Measurements from ENCODE around the gene XRCC4.
"Not testable (repeated sequence)": the region's sequence is repeated elsewhere in the genome, so short reads cannot be mapped to it uniquely, and the experiment has no call there.

The XRCC4 gene

DNA sequence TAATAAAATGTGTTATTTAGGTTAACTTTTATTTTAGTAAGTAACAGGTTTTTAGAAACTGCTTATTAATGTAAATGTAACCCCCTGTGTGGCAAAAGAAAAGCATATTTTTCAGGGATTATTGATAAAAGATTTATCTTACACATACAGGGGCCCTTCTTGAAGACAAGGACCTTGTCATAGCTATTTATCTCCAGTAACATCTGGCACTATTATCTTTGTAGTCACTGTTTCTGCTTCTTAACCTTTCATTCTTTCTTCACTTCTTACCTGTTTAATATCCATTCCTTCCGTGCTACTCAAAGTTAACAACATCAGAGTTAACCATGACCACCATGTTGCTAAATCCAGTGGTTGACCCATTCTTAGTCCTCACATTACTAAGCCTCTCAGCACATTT is 276.4 kb downstream of the XRCC4 start:
- DNase-seq (ENCODE audit: low spot score), result no peak

- no peak for DNase-seq (ENCODE audit: low spot score)
Observed at GRCh38 chr5:83354958-83355357, 277.6 kb downstream of the XRCC4 start.

GRCh38 chr5:83355482-83356014 is 278.2 kb downstream of the XRCC4 start:
- DNase-seq (ENCODE audit: low spot score), result not testable (repeated sequence)

GRCh38 chr5:83357621-83358231 is 280.4 kb downstream of the XRCC4 start:
- no peak for DNase-seq (ENCODE audit: low spot score)

DNA sequence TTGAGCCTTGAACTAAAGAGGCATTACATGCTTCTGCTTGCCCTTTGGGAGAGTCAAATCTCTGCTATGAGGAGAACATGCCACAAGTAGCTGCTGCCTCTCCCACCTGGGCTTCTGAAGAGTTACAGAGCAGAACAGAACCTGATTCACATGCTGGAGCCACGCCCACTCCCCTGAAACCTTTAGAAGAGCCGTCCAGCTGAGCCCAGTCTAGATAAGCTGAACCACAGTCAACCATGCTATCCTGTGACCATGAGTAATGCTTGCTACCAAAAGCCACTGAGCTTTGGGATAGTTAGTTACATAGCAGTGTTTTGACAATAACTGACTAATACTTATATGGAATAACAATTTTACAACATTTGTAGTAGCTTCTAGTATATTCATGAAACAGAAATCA is 283.2 kb downstream of the XRCC4 start:
- DNase-seq (ENCODE audit: low spot score), result no peak

- DNase-seq (ENCODE audit: low spot score), result no peak
Observed at GRCh38 chr5:83362526-83362925, 285.2 kb downstream of the XRCC4 start.

GRCh38 chr5:83363111-83363885 is 286.0 kb downstream of the XRCC4 start:
- no peak for DNase-seq (ENCODE audit: low spot score)

GRCh38 chr5:83363886-83364275 is 286.5 kb downstream of the XRCC4 start:
- DNase-seq (ENCODE audit: low spot score), result no peak

DNA sequence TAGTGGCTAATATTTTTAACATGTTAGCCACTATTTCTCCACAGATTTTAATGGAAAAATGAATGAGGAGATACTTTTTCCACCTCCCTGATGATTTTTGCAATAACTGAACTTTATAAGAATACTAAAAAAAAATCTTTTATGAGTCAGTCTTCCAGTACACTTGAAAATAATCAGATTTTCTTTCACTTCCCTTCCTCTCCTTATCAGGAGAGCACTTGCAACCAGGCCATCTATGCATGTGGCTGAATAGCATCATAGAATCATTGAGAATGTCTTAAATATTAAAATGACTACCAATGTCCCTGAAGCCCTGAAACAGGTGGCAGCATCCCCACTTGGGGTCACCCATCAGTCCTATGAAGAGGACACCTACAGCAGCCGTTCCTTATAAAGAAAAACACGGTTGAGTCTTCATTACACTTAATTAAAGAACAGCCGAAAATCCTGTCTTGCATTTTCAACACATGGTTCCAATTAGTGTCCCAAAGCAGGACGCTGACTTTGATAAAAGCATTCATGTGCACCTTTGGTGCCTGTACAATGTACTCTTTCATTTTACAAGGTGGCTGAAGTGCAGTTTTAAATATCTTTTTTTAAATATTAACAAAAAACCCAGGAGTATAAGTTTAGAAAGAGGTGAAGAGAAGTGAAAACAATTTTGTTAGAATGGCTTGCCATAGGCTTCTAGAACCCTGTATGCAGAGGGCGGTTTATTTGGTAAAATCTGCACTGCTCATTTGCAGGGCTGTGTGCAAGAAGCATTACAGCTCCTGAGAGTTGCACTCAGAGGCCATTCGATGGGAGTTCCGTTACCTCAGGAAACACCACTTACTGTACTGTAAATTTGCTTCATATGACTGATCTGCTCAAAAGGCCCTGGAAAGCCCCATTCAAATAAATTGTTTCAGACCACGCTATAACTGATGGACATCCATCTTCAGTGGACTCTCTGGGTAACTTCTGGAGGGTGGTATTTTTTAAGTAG is 287.3 kb downstream of the XRCC4 start:
- DNase-seq (ENCODE audit: low spot score), result no peak

GRCh38 chr5:83368319-83368718 is 291.0 kb downstream of the XRCC4 start:
- no peak for DNase-seq (ENCODE audit: low spot score)

- DNase-seq (ENCODE audit: low spot score), result no peak
Observed at GRCh38 chr5:83368835-83369234, 291.5 kb downstream of the XRCC4 start.

DNA sequence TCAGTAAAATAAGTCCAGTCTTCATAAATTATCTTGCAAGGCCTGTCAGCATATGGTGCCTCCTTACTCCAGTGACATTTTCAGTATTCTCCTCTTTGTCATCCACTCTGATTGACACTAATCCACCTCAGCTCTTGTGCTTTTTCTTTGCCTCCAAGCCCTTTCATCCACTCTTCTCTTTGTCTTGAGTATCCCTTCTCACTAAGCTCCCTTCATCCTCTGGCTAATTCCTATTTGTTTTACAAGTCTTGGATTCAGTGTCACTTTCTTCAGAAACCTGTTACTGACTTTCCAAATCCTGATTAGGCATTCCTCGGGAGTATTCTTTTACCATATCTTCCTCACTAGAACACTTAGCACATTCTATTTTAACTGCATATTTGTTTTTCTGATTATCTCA is 293.6 kb downstream of the XRCC4 start:
- DNase-seq (ENCODE audit: low spot score), result no peak

- DNase-seq (ENCODE audit: low spot score), result no peak
Observed at GRCh38 chr5:83371726-83372125, 294.4 kb downstream of the XRCC4 start.

DNA sequence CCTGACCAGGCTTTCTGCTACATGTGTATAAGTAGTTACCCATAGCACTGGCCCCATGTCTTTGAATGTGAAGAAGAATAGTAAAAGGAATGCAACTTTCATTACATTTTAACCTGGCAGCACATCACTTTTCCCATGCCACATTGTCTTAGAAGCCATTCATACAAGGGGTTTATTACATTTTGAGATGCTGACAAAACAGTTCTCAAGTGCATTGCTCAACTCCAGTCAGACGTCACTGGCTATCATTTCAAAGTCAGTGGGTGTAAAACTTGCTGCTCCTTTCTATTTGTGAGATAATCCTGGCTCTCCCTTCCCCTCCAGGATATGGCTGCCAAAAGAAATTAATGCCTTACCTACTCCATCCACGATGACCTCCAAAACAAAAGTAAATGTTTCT is 297.2 kb downstream of the XRCC4 start:
- no peak for DNase-seq (ENCODE audit: low spot score)

GRCh38 chr5:83375049-83375745 is 297.9 kb downstream of the XRCC4 start:
- no peak for DNase-seq (ENCODE audit: low spot score)

DNA sequence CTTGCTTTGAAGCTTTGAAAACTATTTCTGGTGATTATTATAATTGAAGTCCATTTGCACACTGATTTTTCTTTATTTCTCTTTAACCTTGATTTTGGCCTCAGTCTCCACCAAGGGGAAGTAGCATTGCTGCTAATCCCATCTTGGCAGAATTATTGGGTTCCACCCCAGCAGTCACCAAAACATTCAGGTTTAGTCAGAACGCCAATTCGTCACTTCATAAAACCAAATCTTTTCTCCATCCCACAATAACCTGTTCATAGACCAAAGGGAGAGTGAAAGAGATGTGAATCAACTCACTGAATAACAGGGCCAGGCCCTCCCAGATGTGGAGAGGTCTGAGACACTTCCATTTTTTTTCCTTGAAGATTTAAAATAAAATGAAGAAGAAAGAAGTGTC is 299.1 kb downstream of the XRCC4 start:
- DNase-seq (ENCODE audit: low spot score), result no peak

- no peak for DNase-seq (ENCODE audit: low spot score)
Observed at GRCh38 chr5:83377131-83377865, 300.0 kb downstream of the XRCC4 start.

DNA sequence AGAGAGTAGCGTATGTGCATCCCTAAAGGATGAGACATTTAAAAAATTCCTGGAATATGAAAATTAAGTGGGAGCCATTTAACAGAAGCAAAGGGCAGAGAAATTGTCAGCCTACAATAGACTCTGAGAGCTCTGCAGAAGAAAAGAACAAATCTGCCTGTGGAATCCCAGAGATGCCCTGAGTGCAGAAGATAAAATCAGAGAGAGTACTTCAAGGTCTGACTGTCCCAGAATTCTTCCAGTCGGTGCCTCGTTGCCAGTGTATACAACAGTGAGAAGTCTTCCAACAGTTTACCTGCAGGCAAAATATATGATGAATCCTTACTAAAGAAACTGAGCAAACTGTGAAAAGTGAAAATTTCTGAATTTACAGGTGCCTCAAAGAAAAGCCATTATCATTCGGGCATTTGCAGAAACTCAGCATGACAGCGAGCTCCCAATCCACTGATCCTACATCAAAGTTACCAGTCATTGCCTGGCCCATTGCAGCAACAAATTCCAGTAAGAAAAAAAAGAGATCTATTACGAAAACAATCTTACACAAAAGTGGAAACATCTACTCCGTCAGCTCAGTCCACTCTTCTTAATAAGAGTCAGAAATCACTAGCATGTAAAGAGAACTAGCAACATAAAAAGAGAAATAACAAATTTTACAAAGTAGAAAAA is 301.4 kb downstream of the XRCC4 start:
- no peak for DNase-seq (ENCODE audit: low spot score)

DNA sequence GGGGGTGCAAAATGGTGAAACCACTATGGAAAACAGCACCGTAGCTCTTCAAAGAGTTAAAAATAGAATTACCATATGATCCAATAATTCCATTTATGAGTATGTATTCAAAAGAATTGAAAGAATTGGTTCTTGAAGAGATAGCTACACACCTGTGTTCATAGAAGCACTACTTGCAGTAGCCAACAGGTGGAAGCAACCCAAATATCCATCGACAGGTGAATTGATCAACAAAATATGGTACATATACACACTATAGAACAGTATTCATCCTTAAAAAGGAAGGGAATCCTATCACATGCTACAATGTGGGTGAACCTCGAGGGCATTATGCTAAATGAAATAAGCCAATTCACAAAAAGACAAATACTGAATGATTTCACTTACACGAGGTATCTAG is 308.5 kb downstream of the XRCC4 start:
- DNase-seq (ENCODE audit: low spot score), result no peak

- DNase-seq (ENCODE audit: low spot score), result no peak
Observed at GRCh38 chr5:83387041-83387440, 309.7 kb downstream of the XRCC4 start.

GRCh38 chr5:83388608-83389007 is 311.3 kb downstream of the XRCC4 start:
- no peak for DNase-seq (ENCODE audit: low spot score)
